GM21737 (cell line): ENCODE results near the gene AGER.
"Not testable (repeated sequence)": the region's sequence is repeated elsewhere in the genome, so short reads cannot be mapped to it uniquely, and the experiment has no call there.

Experiments
- ATAC-seq: cut with Tn5 transposase; IDR thresholded peaks from one replicate; pipeline ENCODE4 v1.9.1; 2021; ENCODE audit warnings: mild to moderate bottlenecking, moderate library complexity; ENCODE audit not compliant: unreplicated experiment

AGER gene

DNA sequence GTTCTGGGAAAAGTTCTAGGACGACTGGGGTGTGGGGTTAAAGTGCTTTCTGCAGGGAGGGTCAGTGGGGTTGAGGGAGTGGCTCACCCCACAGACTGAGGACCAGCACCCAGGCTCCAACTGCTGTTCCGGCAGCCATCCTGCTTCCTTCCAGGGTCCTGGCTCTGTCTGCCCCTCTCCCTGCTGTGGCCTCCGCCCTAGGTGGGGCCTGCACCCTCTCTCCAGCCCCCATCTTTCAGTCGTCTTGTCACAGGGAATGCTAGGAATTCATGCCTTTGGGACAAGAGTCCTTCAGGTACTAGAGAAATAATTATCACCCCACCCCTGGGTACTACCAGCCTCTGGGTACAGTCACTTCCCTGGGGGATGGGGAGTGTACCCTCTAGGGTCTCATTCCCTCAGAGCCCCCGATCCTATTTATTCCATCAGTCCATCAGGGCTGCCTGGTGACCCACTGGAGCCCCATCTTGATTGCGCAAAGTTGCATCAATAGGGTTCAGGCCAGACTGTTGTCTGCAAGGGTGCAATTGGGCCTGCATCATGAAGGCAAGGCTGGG is at the start of gene AGER:
AGER (minus strand) TSS at position 170 of the 557 bp plus-strand sequence; CDS start at position 139, 31 bp downstream.
- ATAC-seq = no peak

DNA sequence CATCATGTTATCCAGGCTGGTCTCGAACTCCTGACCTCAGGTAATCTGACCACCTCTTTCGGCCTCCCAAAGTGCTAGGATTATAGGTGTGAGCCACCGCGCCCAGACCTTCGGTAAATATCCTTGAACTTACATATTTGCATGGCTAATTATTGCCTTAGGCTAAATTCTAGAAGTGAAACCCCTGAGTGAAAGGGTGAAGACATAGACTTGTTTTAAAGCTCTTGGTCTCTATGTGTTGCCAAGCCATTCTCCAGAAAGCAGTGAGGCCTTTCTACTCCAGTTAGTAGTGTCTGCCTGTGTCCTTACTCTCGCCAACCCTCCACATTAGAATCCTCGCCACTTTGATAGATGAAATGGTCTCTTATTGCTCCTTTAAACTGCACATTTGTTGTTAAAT is 42.4 kb upstream of the AGER start:
- ATAC-seq = no peak

- ATAC-seq = no peak
Measured at GRCh38 chr6:32224696-32225095, 40.6 kb upstream of the AGER start.

DNA sequence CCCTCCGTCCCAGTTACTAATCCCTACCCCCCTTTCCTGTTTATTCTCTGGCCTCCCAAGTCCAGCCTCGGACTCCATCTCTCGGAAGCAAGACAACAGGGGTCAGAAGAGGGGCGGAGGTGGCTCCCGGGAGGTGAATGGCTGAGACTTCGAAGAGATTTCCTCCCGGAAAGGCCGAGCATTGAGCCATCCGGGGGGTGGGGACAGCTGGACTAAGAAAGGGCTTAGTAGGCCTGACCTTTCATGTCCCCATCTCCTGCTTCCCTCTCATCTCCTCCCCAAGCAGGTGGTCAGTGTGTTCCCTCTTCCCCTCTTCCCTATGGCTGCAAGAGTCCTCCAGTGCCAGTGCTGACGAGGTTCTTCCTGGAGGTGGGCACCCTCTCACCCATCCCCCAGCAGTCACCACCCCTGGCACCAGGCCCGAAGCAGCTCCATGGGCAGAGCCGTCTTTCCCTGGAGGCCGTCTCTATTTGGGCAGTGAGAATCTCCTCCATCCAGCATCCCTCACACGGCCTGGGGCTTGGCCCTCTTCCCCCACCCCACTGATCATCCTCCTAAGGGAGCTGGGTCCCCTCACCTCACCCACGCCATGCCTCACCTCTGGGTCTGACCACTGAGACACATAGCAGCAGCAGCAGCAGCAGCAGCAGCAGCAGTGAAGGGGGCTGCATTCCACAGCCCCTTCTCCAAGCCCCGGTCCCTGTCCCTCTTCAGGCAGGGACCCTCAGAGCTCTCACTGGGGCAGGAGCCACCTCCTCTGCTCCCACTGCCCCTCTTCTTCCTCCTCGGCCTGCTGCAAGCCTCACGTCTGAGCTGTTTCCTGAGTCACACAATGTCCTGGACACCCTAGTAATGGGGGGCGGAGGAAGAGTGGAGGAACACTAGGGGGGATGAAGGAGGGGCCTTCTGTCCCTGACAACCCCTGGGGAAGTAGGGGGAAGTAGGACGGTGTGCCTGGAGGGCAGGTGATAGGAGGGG is 39.5 kb upstream of the AGER start, which contains the start of gene NOTCH4:
NOTCH4 (minus strand) TSS at position 810 of the 978 bp plus-strand sequence; CDS start at position 671, 139 bp downstream.
- ATAC-seq = no peak

DNA sequence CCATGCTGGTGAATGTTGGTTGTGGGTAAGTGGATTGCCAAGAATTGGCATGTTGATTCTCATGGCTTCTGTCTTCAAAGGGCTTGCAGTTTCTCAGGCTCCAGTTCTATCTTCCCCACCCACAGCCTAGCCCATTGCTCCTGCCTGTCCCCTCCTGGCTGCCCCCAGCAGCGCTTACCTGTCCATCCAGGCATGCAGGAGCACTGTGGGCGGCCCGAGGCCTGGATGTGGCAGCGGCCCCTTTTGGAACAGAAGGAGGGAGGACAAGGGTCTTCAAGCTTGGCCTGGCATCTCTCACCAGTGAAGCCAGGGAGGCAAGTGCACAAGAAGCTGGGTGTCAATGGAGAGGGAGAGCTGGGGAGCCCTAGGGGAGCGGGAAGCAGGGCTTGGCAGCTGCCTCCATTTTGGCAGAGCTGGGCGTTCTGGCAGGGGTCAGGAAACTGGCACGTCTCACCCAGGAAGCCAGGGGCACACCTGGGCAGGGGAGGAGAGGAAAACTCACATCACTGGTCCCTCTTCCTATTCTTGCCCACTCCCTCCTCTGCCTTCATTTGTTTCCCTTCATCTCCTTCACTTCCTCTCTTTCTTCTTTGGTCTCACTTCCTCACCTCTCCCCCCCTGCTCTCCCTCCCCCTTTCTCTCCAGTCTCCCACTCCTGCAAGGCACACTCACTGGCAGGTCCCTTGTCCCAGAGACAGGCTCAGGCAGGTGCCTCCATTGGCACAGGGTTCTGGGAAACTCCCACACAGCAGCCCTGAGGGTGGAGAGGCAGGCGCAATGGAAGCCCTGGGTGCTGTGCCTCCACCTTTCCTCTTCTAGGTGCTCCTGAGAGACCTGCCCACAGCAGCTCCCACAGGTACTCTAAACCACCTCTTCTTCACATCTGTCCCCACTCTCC is 38.5 kb upstream of the AGER start:
- ATAC-seq = no peak

DNA sequence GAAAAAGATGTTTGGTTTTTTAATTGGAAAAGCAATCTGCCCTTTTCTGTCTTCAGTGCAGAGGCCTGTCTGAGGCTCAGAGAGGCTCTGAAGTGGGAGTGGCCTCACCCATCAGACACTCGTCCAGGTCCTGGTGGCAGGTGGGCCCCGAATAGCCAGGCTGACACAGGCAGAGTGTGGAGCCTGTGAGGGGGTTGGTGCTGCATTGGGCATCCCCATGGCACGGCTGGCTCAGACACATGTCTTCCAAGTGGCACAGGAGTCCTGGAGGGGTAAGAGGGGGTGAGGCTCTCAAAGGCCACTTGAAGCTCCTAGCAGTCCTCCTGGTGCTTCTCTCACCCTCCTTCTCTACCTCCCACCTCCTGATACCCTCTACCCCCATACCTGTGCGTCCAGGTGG is 36.0 kb upstream of the AGER start:
- no peak for ATAC-seq

DNA sequence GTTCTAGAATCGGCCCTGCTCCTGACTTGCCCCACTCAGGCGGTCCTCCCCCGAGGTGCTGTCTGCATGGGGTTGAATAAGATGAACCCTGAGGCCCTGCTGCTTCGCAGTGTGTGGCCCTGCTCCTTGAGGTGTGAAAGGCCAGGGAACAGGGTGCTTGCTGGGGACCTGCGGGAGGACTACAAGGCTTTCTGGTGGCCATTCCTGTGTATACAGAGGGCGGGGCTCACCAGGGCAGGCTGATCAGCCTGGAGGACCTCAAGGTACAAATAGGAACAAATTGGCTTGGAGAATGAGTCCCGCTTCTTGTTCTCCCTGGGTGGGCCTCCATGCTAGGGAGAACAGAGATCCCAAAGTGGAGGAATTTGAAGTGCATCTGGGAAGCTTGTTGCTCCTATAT is 34.1 kb upstream of the AGER start:
- no peak for ATAC-seq

GRCh38 chr6:32216998-32217397 is 32.9 kb upstream of the AGER start:
- ATAC-seq = no peak

- ATAC-seq = no peak
Measured at GRCh38 chr6:32216285-32216684, 32.2 kb upstream of the AGER start.

- ATAC-seq = no peak
Measured at GRCh38 chr6:32215617-32216016, 31.6 kb upstream of the AGER start.

- ATAC-seq = no peak
Measured at GRCh38 chr6:32214126-32214525, 30.1 kb upstream of the AGER start.

GRCh38 chr6:32213649-32214048 is 29.6 kb upstream of the AGER start:
- no peak for ATAC-seq

DNA sequence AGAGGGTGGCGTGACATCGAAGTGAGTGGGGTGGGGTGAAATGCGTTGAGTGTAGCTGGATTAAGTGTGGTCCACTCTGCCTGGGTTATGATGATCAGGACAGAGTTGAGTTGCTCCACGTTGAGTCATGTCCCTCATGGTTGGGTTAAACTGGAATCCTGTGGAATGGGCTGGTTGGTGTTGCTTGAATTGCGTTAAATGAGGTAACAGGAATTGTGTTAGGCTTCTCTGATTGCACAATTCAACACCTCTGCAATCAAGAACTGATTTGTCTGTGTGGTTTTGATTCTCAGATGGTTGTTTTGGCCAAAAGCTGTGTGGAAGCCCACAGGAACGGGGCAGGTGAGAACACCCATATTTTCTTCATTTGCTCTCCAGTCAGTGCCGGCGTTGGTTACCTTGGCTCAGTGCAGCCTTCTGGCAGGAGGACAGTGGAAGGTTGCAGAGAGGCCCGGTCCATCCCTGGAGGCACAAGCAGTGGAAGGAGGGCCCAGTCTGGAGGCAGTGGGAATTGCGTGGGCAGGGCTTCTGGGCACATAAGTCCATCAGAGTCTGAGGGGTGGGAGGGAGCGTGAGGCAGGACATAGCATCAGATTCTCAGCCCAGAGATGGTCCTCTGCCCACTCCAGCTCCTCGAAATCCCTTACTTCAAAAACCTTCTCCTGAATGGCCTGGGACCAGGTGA is 28.2 kb upstream of the AGER start:
- no peak for ATAC-seq

DNA sequence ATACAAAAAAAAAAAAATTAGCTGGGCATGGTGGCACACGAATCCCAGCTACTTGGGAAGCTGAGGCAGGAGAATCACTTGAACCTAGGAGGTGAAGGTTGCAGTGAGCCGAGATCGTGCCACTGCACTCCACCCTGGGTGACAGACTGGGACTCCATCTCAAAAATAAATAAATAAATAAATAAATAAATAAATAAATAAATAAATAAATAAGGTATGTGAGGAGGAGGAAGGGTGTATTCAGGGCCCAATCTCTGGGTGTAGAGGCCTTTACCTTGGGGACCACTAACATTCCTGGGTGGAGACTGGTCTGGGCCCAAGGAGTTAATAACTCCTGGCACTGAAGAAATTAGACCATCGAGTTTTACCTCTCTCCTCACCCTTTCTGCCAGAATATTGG is 27.4 kb upstream of the AGER start:
- not testable (repeated sequence) for ATAC-seq

DNA sequence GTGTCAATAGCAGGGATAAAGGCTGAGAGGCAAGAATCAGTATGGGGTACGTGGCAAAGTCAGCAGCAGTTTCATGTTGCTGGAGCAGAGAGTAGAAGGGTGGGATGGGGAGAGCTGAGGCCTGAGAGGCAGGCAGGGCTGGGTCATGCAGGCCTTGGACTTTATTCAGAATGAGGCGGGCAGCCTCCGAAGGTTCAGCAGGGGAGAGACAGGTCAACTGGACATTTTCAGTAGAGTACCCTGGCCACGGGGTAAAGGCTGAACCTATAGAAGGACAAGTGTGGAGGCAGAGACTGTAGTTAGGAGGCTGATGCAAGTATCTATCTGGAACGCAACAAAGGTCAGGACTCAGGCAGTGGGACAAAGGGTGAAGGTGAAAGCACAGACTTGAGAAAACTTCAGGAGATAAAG is 26.1 kb upstream of the AGER start:
- ATAC-seq = no peak

GRCh38 chr6:32208996-32209395 is 24.9 kb upstream of the AGER start:
- ATAC-seq = no peak

DNA sequence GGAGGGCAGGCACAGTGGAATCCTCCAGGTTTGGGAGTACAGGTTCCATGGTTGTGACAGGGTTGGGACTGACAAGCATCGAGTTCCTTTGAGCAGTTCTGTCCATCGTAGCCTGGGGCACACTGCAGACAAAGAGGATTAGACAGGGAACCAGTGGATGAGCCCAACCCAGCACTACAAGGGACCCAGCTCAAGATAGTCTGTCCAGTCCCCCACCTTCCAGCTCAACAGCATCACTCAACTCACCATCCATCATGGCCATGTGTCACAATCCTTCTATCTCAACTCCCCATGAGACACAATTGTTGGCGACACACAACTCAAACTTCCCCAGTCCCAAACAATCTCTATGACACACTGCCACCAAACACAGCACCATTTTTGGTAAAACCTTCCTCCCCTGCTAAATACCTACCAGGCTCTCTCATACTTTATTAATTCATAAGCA is 20.2 kb upstream of the AGER start:
- no peak for ATAC-seq

DNA sequence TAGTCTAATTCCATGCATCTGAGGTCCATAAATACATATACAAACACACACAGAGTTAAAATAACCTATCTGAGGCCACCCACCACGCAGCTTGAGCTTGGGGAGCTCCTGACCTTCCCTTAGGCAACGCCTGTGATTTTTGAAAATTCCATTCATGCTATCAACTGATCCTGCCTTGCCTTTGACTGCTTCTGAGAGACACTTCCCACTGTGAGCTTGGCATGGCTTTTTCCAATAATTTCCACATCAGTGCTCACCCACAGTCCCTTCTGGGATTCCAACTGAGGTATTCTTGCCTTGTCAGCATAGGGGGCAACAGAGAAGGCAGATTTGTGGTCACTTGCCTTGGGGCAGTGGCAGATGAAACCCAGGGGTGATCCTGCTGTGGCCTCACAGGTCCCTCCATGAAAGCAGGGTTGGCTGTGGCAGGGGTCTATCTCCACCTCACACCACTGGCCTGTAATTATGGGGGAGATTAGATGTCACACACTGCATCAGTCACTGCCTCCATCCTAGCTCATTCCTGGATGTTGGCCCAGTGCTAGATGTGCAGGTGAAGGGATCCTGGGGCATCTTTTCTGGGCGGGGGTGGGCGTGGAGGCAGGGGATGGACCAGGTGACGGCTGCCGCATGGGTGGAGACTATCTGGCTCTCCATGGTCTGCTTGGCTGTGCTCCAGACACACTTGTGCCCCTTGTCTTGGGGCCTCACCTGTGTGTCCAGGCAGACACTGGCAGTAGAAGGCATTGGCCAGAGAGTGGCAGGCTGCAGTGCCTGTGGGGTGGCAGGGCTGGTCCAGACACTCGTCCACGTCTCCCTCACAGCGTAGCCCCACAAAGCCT is 19.6 kb upstream of the AGER start:
- ATAC-seq = no peak

DNA sequence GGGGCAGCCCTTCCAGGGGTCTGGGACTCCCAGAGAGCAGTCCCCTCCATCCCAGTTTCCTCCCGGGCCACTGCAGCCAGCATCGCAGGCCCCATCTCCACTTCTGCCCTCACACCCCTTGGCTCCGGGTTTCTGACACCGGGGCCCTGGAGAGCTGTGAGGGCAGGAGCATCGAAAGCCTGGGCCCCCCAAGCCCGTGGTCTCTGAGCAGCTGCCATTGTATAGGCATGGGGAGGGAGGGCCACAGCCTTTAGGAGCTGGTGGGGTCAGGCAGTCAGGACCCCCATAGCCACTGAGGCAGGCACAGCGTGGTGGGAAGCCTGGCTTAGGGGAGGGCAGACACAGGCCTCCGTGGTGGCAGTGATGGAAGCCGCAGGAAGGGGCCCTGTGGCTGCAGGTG is 18.1 kb upstream of the AGER start:
- ATAC-seq = no peak
